PC-3 (cell line): ENCODE results near the gene ZBTB12. TPM values are rescaled to one million over a fixed set of nuclear protein-coding genes. Genes with fewer than 3 reads are reported as not detected.
"Not testable (repeated sequence)": the region's sequence is repeated elsewhere in the genome, so short reads cannot be mapped to it uniquely, and the experiment has no call there.

Experiments
- ATAC-seq: fragments of 200-7000 bp; cut with Tn5 transposase; 2 replicates; pipeline ENCODE4 v1.9.1; 2020; ENCODE audit warnings: mild to moderate bottlenecking, moderate library complexity
- BruUV-seq: library from RNA; stranded (reverse); fragments of 400-500 nt; replicated peaks from 2 replicates; lab custom pipeline; 2021; lab: Mats Ljungman, UMichigan
- CTCF ChIA-PET: fragments of 300-600 bp; sonication (Branson Sonifier 250); formaldehyde crosslinking; loops from one replicate; lab custom pipeline; 2022; ENCODE audit warnings: antibody characterized with exemption; lab: Charles Lee
- POLR2A ChIA-PET: fragments of 300-600 bp; sonication (Branson Sonifier 250); formaldehyde crosslinking; loops from one replicate; lab custom pipeline; 2022; ENCODE audit warnings: antibody characterized with exemption; ENCODE audit not compliant: unreplicated experiment; lab: Charles Lee
- DNase-seq: peaks from one replicate; pipeline ENCODE4 v3.0.0-alpha.2; 2015
- H2AFZ ChIP-seq: fragments of 300-600 bp; sonication (generic); 2 replicates; pipeline ENCODE4 v1.6.0; 2016; ENCODE audit warnings: antibody characterized with exemption, low read length
- H3F3A ChIP-seq: fragments of 300-600 bp; sonication (generic); one replicate; pipeline ENCODE4 v1.6.0; 2017; ENCODE audit warnings: antibody characterized with exemption, low read length, control low read depth, mild to moderate bottlenecking; ENCODE audit not compliant: unreplicated experiment
- H3K27ac ChIP-seq: fragments of 300-600 bp; sonication (generic); 2 replicates; pipeline ENCODE4 v1.5.1; 2016; ENCODE audit warnings: mild to moderate bottlenecking, low read length
- H3K27me3 ChIP-seq: fragments of 300-600 bp; sonication (generic); 2 replicates; pipeline ENCODE4 v1.6.1; 2016; ENCODE audit warnings: low read length, mixed read lengths
- H3K36me3 ChIP-seq: fragments of 300-600 bp; sonication (generic); 2 replicates; pipeline ENCODE4 v1.6.1; 2016; ENCODE audit warnings: low read depth, mixed run types, low read length, mixed read lengths
- H3K4me1 ChIP-seq: fragments of 300-600 bp; sonication (generic); 2 replicates; pipeline ENCODE4 v1.5.1; 2016; ENCODE audit warnings: low read length; ENCODE audit not compliant: insufficient read depth
- H3K4me2 ChIP-seq: fragments of 300-600 bp; sonication (generic); 2 replicates; pipeline ENCODE4 v1.6.0; 2016; ENCODE audit warnings: low read length
- H3K4me3 ChIP-seq: fragments of 300-600 bp; sonication (generic); 2 replicates; pipeline ENCODE4 v1.5.1; 2016; ENCODE audit warnings: mild to moderate bottlenecking, low read length, mixed read lengths
- H3K79me2 ChIP-seq: fragments of 300-600 bp; sonication (generic); 2 replicates; pipeline ENCODE4 v1.6.1; 2017; ENCODE audit warnings: low read length, mixed read lengths
- H3K9ac ChIP-seq: fragments of 300-600 bp; sonication (generic); 2 replicates; pipeline ENCODE4 v1.6.0; 2016; ENCODE audit warnings: mild to moderate bottlenecking, low read length
- H3K9me2 ChIP-seq: fragments of 300-600 bp; sonication (generic); replicated peaks from 2 replicates; pipeline ENCODE4 v1.6.1; 2016; ENCODE audit warnings: mixed run types, low read length, mixed read lengths
- H3K9me3 ChIP-seq: fragments of 300-600 bp; sonication (generic); 2 replicates; pipeline ENCODE4 v1.6.1; 2016; ENCODE audit warnings: low read length, mixed read lengths
- H4K20me1 ChIP-seq: fragments of 300-600 bp; sonication (generic); 2 replicates; pipeline ENCODE4 v1.6.1; 2016; ENCODE audit warnings: low read length, mixed read lengths
- EZH2 ChIP-seq: fragments of 300-600 bp; sonication (generic); IDR thresholded peaks from one replicate; pipeline ENCODE4 v1.6.1; 2017; ENCODE audit warnings: antibody characterized with exemption, mild to moderate bottlenecking, low read length; ENCODE audit not compliant: unreplicated experiment
- EZH2phosphoT487 ChIP-seq: fragments of 300-600 bp; sonication (generic); IDR thresholded peaks from 2 replicates; pipeline ENCODE4 v1.6.1; 2018; ENCODE audit warnings: mild to moderate bottlenecking, antibody characterized with exemption, low read length, borderline replicate concordance
- intact Hi-C: fragments of 100-400 bp; cut with micrococcal nuclease; formaldehyde crosslinking; loops from 2 replicates; pipeline ENCODE4 v1.9.0; 2023
- total RNA-seq: library from RNA; depleted of rRNA; stranded (reverse); fragments of >200 nt; gene quantifications from 2 replicates; pipeline ENCODE4 v1.2.3, GENCODE V29; 2014
- TF ChIP-seq, protein P1 (sequence below): fragments of 300-600 bp; sonication (generic); conservative IDR thresholded peaks from 2 replicates; pipeline ENCODE4 v1.5.1; 2017; ENCODE audit warnings: antibody characterized with exemption, low read depth, mild to moderate bottlenecking, low read length

Gene ZBTB12
- total RNA-seq, 1 experiment from 2014 or later = 5.4 TPM

DNA sequence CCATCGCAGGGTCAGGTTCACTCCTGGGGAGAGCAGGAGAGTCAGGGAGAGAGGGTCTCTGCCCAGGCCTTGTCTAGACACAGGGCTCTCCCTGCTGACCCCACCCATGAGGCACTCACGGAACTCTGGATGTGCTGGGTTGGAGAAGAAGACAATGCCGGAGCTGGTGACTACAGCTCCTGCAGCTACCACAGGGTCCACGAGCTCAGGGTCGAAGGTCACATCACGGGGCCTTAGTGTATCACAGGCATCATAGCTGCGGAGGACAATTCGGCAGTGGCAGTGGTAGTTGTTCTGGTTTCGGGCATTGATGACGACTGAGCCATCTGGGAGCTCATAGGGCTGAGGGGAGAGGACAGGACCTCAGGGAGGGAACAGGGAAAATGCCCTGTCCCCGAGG lies 42.0 kb downstream of the ZBTB12 start:
- no peak overlapping the region for H3K9ac ChIP-seq
- no peaks in the 10 kb centered on the region for H3K9me2 ChIP-seq
- H3K27me3 ChIP-seq = no peaks in the 10 kb centered on the region
- peaks cover 7% of the 10 kb centered on the region for H3K36me3 ChIP-seq
- H3K9me3 ChIP-seq = no peaks in the 10 kb centered on the region
- 0 out of 2 replicates have a peak, but pooled peaks cover 5% of the 10 kb centered on the region for H3K79me2 ChIP-seq
- DNase-seq = no peak
- H3K27ac ChIP-seq = no peak overlapping the region
- POLR2A ChIA-PET = no interaction called here
- no peak overlapping the region for H3K4me3 ChIP-seq
- H3K4me2 ChIP-seq = no peak overlapping the region
- peaks cover 5% of the 10 kb centered on the region; the same call in 1 of the 2 replicates for H3K4me1 ChIP-seq
- ATAC-seq = no peak
- no peaks in the 10 kb centered on the region for H4K20me1 ChIP-seq
- H2AFZ ChIP-seq = no peak overlapping the region
- intact Hi-C loops = loop anchor here (5.0 to 10.0 kb wide), 2 partner anchors 37 to 175 kb away; partner anchors contain the start of genes EHMT2 and LY6G5C
- no TSS peak for BruUV-seq
- no peaks in the 10 kb centered on the region for H3F3A ChIP-seq
- TF ChIP-seq EZH2phosphoT487 (no peak), EZH2 (no peak)
- TF ChIP-seq, protein P1, sequence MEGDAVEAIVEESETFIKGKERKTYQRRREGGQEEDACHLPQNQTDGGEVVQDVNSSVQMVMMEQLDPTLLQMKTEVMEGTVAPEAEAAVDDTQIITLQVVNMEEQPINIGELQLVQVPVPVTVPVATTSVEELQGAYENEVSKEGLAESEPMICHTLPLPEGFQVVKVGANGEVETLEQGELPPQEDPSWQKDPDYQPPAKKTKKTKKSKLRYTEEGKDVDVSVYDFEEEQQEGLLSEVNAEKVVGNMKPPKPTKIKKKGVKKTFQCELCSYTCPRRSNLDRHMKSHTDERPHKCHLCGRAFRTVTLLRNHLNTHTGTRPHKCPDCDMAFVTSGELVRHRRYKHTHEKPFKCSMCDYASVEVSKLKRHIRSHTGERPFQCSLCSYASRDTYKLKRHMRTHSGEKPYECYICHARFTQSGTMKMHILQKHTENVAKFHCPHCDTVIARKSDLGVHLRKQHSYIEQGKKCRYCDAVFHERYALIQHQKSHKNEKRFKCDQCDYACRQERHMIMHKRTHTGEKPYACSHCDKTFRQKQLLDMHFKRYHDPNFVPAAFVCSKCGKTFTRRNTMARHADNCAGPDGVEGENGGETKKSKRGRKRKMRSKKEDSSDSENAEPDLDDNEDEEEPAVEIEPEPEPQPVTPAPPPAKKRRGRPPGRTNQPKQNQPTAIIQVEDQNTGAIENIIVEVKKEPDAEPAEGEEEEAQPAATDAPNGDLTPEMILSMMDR = no peak
- CTCF ChIA-PET = no interaction called here

DNA sequence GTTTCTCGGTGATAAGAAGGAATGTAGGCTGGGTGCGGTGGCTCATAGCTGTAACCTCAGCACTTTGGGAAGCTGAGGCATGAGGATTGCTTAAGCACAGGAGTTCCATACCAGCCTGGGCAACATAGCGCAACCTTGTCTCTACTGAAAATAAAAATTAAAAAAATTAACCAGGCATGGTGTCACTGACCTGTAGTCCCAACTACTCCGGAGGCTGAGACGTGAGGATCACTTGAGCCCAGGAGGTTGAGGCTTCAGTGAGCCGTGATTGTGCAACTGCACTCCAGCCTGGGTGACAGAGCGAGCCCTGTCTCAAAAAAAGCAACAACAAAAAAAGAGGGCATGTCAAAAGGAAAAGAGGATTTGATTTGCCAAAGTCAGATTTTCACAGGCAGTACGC lies 43.2 kb downstream of the ZBTB12 start:
- BruUV-seq = no TSS peak
- ChIA-PET CTCF (no interaction called here), POLR2A (no interaction called here)

DNA sequence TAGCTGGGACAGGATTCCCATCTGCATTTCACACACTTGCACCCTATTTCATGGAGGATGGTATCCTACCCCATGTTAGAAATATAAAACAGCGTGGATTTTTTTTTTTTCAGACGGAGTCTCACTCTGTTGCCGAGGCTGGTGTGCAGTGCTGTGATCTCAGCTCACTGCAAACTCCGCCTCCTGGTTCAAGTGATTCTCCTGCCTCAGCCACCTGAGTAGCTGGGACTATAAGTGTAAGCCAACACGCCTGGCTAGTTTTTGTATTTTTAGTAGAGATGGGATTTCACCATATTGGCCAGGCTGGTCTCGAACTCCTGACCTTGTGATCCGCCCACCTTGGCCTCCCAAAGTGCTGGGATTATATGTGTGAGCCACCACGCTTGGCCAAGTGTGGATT lies 44.1 kb downstream of the ZBTB12 start:
- BruUV-seq, H3K27me3 ChIP-seq, H3K4me2 ChIP-seq, H3K9me2 ChIP-seq, H4K20me1 ChIP-seq, H3K4me3 ChIP-seq, POLR2A ChIA-PET, H3K9me3 ChIP-seq, intact Hi-C loops, H3K4me1 ChIP-seq, H3K9ac ChIP-seq, H3K36me3 ChIP-seq, H3K79me2 ChIP-seq, H2AFZ ChIP-seq, DNase-seq, CTCF ChIA-PET, H3K27ac ChIP-seq, H3F3A ChIP-seq, ATAC-seq: not testable (repeated sequence)

More for the DNA sequence above, 43.2 kb downstream of the ZBTB12 start:
- Histone ChIP-seq H3K27me3 (no peaks in the 10 kb centered on the region), H3K4me3 (no peak overlapping the region), H3K36me3 (peaks cover 7% of the 10 kb centered on the region), H3F3A (no peaks in the 10 kb centered on the region), H2AFZ (no peak overlapping the region), H3K4me1 (peaks cover 5% of the 10 kb centered on the region; the same call in 1 of the 2 replicates), H3K9me3 (no peaks in the 10 kb centered on the region), H3K4me2 (no peak overlapping the region), H3K79me2 (0 out of 2 replicates have a peak, but pooled peaks cover 5% of the 10 kb centered on the region), H3K27ac (no peak overlapping the region), H3K9ac (no peak overlapping the region), H3K9me2 (no peaks in the 10 kb centered on the region), H4K20me1 (no peaks in the 10 kb centered on the region)
- intact Hi-C loops = no loop called here
- no peak for DNase-seq
- TF ChIP-seq EZH2 (no peak), EZH2phosphoT487 (no peak)
- TF ChIP-seq, protein P1 = no peak
- no peak for ATAC-seq

DNA sequence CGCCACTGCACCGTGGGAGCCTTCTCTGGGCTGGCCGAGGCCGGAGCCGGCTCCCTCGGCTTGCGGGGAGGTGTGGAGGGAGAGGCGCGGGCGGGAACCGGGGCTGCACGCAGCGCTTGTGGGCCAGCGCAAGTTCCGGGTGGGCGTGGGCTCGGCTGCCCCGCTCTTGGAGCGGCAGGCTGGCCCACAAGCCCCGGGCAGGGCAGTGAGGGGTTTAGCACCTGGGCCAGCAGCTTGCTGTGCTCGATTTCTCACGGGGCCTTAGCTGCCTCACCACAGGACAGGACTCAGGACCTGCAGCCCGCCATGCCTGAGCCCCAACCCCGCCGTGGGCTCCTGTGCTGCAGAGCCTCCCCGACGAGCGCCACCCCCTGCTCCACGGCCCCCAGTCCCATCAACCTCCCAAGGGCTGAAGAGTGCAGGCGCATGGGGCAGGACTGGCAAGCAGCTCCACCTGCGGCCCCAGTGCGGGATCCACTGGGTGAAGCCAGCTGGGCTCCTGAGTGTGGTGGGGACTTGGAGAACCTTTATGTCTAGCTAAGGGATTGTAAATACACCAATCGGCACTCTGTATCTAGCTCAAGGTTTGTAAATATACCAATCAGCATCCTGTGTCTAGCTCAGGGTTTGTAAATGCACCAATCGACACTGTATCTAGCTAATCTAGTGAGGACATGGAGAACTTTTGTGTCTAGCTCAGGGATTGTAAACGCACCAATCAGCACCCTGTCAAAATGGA lies 49.7 kb downstream of the ZBTB12 start:
- H3K27me3 ChIP-seq, H3K9ac ChIP-seq, H3K4me2 ChIP-seq, H3K4me3 ChIP-seq, H3K36me3 ChIP-seq, H3K9me3 ChIP-seq, H2AFZ ChIP-seq, H3K79me2 ChIP-seq, intact Hi-C loops, H4K20me1 ChIP-seq, H3F3A ChIP-seq, H3K9me2 ChIP-seq, ATAC-seq, H3K27ac ChIP-seq, BruUV-seq, DNase-seq, H3K4me1 ChIP-seq: not testable (repeated sequence)
- POLR2A ChIA-PET = interaction anchor here (0.6 to 1.2 kb wide), 2 partner anchors 11 to 37 kb away, joined by 4 to 6 read pairs; partner anchors contain the start of genes HSPA1A, HSPA1L and NEU1
- CTCF ChIA-PET = interaction anchor here (0.6 to 0.8 kb wide), 2 partner anchors 10 to 1021 kb away, joined by 4 to 7 read pairs; partner anchors contain the start of gene NEU1
